Liver (tissue), 9 donors: ENCODE data around the gene ARHGAP1. TPM values are rescaled to one million over a fixed set of nuclear protein-coding genes. Genes with fewer than 3 reads are reported as not detected.

Experiments
- DNase-seq: peaks from one replicate; pipeline ENCODE4 v3.0.0-alpha.2; 2017; ENCODE audit warnings: low spot score
- H3K27ac ChIP-seq, 2 donors: one replicate each; pipeline ENCODE4 v1.7.0; 2013; ENCODE audit warnings: inconsistent platforms in 2 of 2, low read length in 2 of 2, control low read depth in 1 of 2, low read depth in 1 of 2, mild to moderate bottlenecking in 1 of 2
- H3K27me3 ChIP-seq, 4 donors: one replicate each; pipeline versions ENCODE4 v1.6.1 to v1.7.0; 2013; ENCODE audit warnings: low read length in 3 of 4, inconsistent platforms in 1 of 4, mild to moderate bottlenecking in 1 of 4, moderate library complexity in 1 of 4; ENCODE audit not compliant: control insufficient read depth in 4 of 4, insufficient read depth in 4 of 4
- H3K36me3 ChIP-seq, 4 donors: one replicate each; pipeline versions ENCODE4 v1.6.1 to v1.7.0; 2013; ENCODE audit warnings: low read length in 3 of 4, mild to moderate bottlenecking in 3 of 4, low read depth in 1 of 4, moderate library complexity in 1 of 4; ENCODE audit not compliant: control insufficient read depth in 4 of 4, insufficient read depth in 3 of 4
- H3K4me1 ChIP-seq, 4 donors: one replicate each; pipeline versions ENCODE4 v1.6.1 to v1.7.0; 2013; ENCODE audit warnings: low read length in 3 of 4, mild to moderate bottlenecking in 3 of 4, moderate library complexity in 1 of 4; ENCODE audit not compliant: control insufficient read depth in 4 of 4, insufficient read depth in 4 of 4
- H3K4me3 ChIP-seq, 3 donors: one replicate each; pipeline versions ENCODE4 v1.6.1 to v1.7.0; 2013; ENCODE audit warnings: low read length in 3 of 3, control low read depth in 1 of 3, low read depth in 1 of 3, mild to moderate bottlenecking in 1 of 3
- H3K9ac ChIP-seq, 2 donors: one replicate each; pipeline ENCODE4 v1.7.0; 2013; ENCODE audit warnings: low read length in 2 of 2, mild to moderate bottlenecking in 2 of 2, moderate library complexity in 2 of 2, control low read depth in 1 of 2, low read depth in 1 of 2
- H3K9me3 ChIP-seq, 4 donors: one replicate each; pipeline versions ENCODE4 v1.6.1 to v1.7.0; 2013; ENCODE audit warnings: low read length in 3 of 4; ENCODE audit not compliant: control insufficient read depth in 4 of 4
- EGR1 ChIP-seq, 2 donors: IDR thresholded peaks; 2 replicates each; pipeline ENCODE4 v1.6.1; 2016 to 2018; ENCODE audit warnings: antibody characterized with exemption in 2 of 2, low read depth in 2 of 2
- FOXA1 ChIP-seq: IDR thresholded peaks from 2 replicates; pipeline ENCODE4 v1.6.1; 2016; ENCODE audit warnings: antibody characterized with exemption
- FOXA2 ChIP-seq: IDR thresholded peaks from 2 replicates; pipeline ENCODE4 v1.6.1; 2016; ENCODE audit warnings: antibody characterized with exemption
- GABPA ChIP-seq, 2 donors: IDR thresholded peaks in 1 of 2; conservative IDR thresholded peaks in 1 of 2; 2 replicates each; pipeline ENCODE4 v1.6.1; 2016; ENCODE audit warnings: antibody characterized with exemption in 2 of 2, mild to moderate bottlenecking in 1 of 2, moderate library complexity in 1 of 2
- HNF4A ChIP-seq, 2 donors: conservative IDR thresholded peaks; 2 replicates each; pipeline ENCODE4 v1.6.1; 2016; ENCODE audit warnings: antibody characterized with exemption in 2 of 2, mild to moderate bottlenecking in 2 of 2
- HNF4G ChIP-seq: IDR thresholded peaks from 2 replicates; pipeline ENCODE4 v1.6.1; 2016; ENCODE audit warnings: antibody characterized with exemption
- JUND ChIP-seq, 2 donors: IDR thresholded peaks; 2 replicates each; pipeline ENCODE4 v1.6.1; 2016; ENCODE audit warnings: antibody characterized with exemption in 2 of 2
- NR2F2 ChIP-seq: IDR thresholded peaks from 2 replicates; pipeline ENCODE4 v1.6.1; 2016; ENCODE audit warnings: antibody characterized with exemption
- RAD21 ChIP-seq, 2 donors: IDR thresholded peaks; 2 replicates each; pipeline ENCODE4 v1.6.1; 2016; ENCODE audit warnings: antibody characterized with exemption in 2 of 2, mild to moderate bottlenecking in 2 of 2
- REST ChIP-seq: IDR thresholded peaks from 2 replicates; pipeline ENCODE4 v1.6.1; 2016; ENCODE audit warnings: antibody characterized with exemption, mild to moderate bottlenecking
- RXRA ChIP-seq, 2 donors: IDR thresholded peaks; 2 replicates each; pipeline ENCODE4 v1.6.1; 2017 to 2018; ENCODE audit warnings: antibody characterized with exemption in 2 of 2, mild to moderate bottlenecking in 1 of 2
- SP1 ChIP-seq: IDR thresholded peaks from 2 replicates; pipeline ENCODE4 v1.6.1; 2018; ENCODE audit warnings: antibody characterized with exemption, mild to moderate bottlenecking
- TAF1 ChIP-seq: conservative IDR thresholded peaks from 2 replicates; pipeline ENCODE4 v1.6.1; 2016; ENCODE audit warnings: antibody characterized with exemption, mild to moderate bottlenecking
- YY1 ChIP-seq: IDR thresholded peaks from 2 replicates; pipeline ENCODE4 v1.6.1; 2016; ENCODE audit warnings: antibody characterized with exemption, mild to moderate bottlenecking
- ZBTB33 ChIP-seq: IDR thresholded peaks from 2 replicates; pipeline ENCODE4 v1.6.1; 2016; ENCODE audit warnings: antibody characterized with exemption
- WGBS: extraction: QIAGEN DNeasy Blood & Tissue Kit; methylation state at CpG from one replicate; pipeline ENCODE4 v1.1.7; 2013; 5-methylcytosine and 5-hydroxymethylcytosine counted together
- polyA plus RNA-seq, 2 donors: library from polyadenylated mRNA; stranded (reverse) in 1 of 2; unstranded in 1 of 2; fragments of 200-250 nt in 1 of 2; fragments of >200 nt in 1 of 2; fragmentation: Nextera tagmentation in 1 of 2; extraction: Ambion mirVana in 1 of 2; gene quantifications; one replicate each; pipeline versions ENCODE4 v1.2.1 to v1.2.3, GENCODE V29; 2013 to 2015
- total RNA-seq, 2 donors: library from RNA; depleted of rRNA; stranded (reverse); fragments of >200 nt; gene quantifications; one replicate each; pipeline ENCODE4 v1.2.3, GENCODE V29; 2014
- TF ChIP-seq, protein P1 (sequence below): IDR thresholded peaks from 2 replicates; pipeline ENCODE4 v1.6.1; 2016; ENCODE audit warnings: antibody characterized with exemption
- TF ChIP-seq, protein P2 (sequence below): fragments of 150-350 bp; IDR thresholded peaks from 2 replicates; pipeline ENCODE4 v1.5.1; 2017; ENCODE audit warnings: improper control_type of control experiment, low read depth, low read length; ENCODE audit not compliant: missing input control
- donor health status: healthy.
- donor health status: healthy.
- donor health status: healthy.
- donor health status: healthy.
- donor health status: healthy.

The ARHGAP1 gene
- total and polyA plus RNA-seq, 4 donors: 10.9 to 21.9 (median 20.1) TPM

GRCh38 chr11:46736615-46737014 is 36.2 kb upstream of the ARHGAP1 start:
- H3K4me1 ChIP-seq: peaks cover 0 to 10% (median 2%) of the 10 kb centered on the region in 4 donors
- TF ChIP-seq SP1: peak; percentile 78
- TF ChIP-seq TAF1: no peak
- TF ChIP-seq EGR1 (IDR thresholded peaks at IDR 0.05; ENCODE audit: low read depth in 2 of 2): peak; percentile 69 to 76
- peak; percentile 92 for TF ChIP-seq FOXA2
- peak in 1 of 2 donors; percentile 25 for TF ChIP-seq JUND (IDR thresholded peaks at IDR 0.05)
- no peak for TF ChIP-seq REST
- TF ChIP-seq ZBTB33: no peak
- no peak for TF ChIP-seq NR2F2
- TF ChIP-seq HNF4A (conservative IDR thresholded peaks at IDR 0.05): peak; percentile 40 to 48
- TF ChIP-seq, protein P1, sequence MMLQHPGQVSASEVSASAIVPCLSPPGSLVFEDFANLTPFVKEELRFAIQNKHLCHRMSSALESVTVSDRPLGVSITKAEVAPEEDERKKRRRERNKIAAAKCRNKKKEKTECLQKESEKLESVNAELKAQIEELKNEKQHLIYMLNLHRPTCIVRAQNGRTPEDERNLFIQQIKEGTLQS: peak; percentile 59
- TF ChIP-seq, protein P2, sequence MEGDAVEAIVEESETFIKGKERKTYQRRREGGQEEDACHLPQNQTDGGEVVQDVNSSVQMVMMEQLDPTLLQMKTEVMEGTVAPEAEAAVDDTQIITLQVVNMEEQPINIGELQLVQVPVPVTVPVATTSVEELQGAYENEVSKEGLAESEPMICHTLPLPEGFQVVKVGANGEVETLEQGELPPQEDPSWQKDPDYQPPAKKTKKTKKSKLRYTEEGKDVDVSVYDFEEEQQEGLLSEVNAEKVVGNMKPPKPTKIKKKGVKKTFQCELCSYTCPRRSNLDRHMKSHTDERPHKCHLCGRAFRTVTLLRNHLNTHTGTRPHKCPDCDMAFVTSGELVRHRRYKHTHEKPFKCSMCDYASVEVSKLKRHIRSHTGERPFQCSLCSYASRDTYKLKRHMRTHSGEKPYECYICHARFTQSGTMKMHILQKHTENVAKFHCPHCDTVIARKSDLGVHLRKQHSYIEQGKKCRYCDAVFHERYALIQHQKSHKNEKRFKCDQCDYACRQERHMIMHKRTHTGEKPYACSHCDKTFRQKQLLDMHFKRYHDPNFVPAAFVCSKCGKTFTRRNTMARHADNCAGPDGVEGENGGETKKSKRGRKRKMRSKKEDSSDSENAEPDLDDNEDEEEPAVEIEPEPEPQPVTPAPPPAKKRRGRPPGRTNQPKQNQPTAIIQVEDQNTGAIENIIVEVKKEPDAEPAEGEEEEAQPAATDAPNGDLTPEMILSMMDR: no peak
- TF ChIP-seq HNF4G: no peak
- peak; percentile 43 for TF ChIP-seq YY1
- peak; percentile 77 for TF ChIP-seq FOXA1
- TF ChIP-seq RAD21 (IDR thresholded peaks at IDR 0.05): peak; percentile 7 to 32
- TF ChIP-seq RXRA (IDR thresholded peaks at IDR 0.05): peak; percentile 68
- H3K36me3 ChIP-seq: peaks cover 16 to 62% (median 44%) of the 10 kb centered on the region in 4 donors
- no peak for DNase-seq
- 54% methylated on average over 5 of the region's 5 CpGs for WGBS
- no peak overlapping the region for H3K4me3 ChIP-seq
- H3K9ac ChIP-seq: no peak overlapping the region
- no peaks in the 10 kb centered on the region for H3K9me3 ChIP-seq
- peak overlapping the region; percentile 55 to 63 for H3K27ac ChIP-seq
- no peaks in the 10 kb centered on the region for H3K27me3 ChIP-seq

GRCh38 chr11:46736146-46736545 is 35.7 kb upstream of the ARHGAP1 start:
- Histone ChIP-seq H3K27ac (peak overlapping the region; percentile 55 to 63), H3K9ac (no peak overlapping the region)
- TF ChIP-seq HNF4G: no peak
- TF ChIP-seq EGR1 (IDR thresholded peaks at IDR 0.05; ENCODE audit: low read depth in 2 of 2): no peak
- no peak for TF ChIP-seq REST
- no peak for TF ChIP-seq FOXA2
- no peak for TF ChIP-seq GABPA (IDR thresholded peaks at IDR 0.05 in 1 of 2, conservative IDR thresholded peaks at IDR 0.05 in 1 of 2)
- TF ChIP-seq TAF1: no peak
- TF ChIP-seq, protein P2: no peak
- no peak for TF ChIP-seq FOXA1

More at GRCh38 chr11:46736146-46736545, 35.7 kb upstream of the ARHGAP1 start:
- H3K4me1 ChIP-seq: peaks cover 0 to 10% (median 2%) of the 10 kb centered on the region in 4 donors
- WGBS: 81% methylated on average over 7 of the region's 7 CpGs
- no peak for DNase-seq
- peaks cover 15 to 61% (median 44%) of the 10 kb centered on the region in 4 donors for H3K36me3 ChIP-seq
- no peak overlapping the region for H3K4me3 ChIP-seq
- H3K9me3 ChIP-seq: no peaks in the 10 kb centered on the region
- no peaks in the 10 kb centered on the region for H3K27me3 ChIP-seq
